ENCODE measurements around the gene GGT6. TPM values are rescaled to one million over a fixed set of nuclear protein-coding genes. Genes with fewer than 3 reads are reported as not detected.

GGT6 gene
- total and polyA plus RNA-seq, 2 of the 13 experiments (the other 11 are each of a cell fraction or from before 2014, with no cell fraction given): 0.16 to 0.80 TPM

DNA sequence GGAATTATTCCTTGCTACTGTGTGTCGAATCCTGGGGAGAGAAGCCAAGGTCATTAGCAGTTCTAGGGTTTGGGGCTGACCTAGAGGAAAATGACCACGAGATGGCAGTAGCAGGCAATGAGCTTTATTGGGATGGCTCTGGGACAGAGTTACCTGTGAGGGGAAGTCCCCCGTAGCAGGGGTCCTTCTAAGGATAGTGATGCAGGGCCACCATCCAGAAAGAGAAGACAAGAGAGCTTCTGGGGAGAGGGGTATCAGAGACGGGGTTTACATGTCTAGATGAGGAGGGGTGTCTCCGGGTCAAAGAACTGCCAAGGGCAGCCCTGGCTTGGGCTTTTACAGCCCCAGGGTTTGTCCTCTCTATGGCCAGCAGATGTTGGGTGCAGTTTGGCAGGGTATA lies 6.4 kb upstream of the GGT6 start (continued):
- TF ChIP-seq SYNCRIP (IDR thresholded peaks at IDR 0.05; ENCODE audit: insufficient read depth, low read depth, low read length) (no peak), ELF3 (CRISPR knock-in tag; IDR thresholded peaks at IDR 0.05) (0 out of 2 replicates have a peak, but pooled peaks have one; percentile 12), ZNF672 (CRISPR knock-in tag; IDR thresholded peaks at IDR 0.05) (no peak), ESRRA (CRISPR knock-in tag; IDR thresholded peaks at IDR 0.05; ENCODE audit: low read depth) (0 out of 2 replicates have a peak, but pooled peaks have one; percentile 30), ZNF296 (CRISPR knock-in tag; conservative IDR thresholded peaks at IDR 0.05) (no peak), ZNF44 (CRISPR knock-in tag; IDR thresholded peaks at IDR 0.05) (no peak), HHEX (CRISPR knock-in tag; IDR thresholded peaks at IDR 0.05) (no peak), ZNF101 (CRISPR knock-in tag; IDR thresholded peaks at IDR 0.05; ENCODE audit: borderline replicate concordance, low read depth) (no peak), ZKSCAN1 (IDR thresholded peaks at IDR 0.05; ENCODE audit: low read length) (no peak), KLF16 (CRISPR knock-in tag; IDR thresholded peaks at IDR 0.05) (0 out of 4 replicates have a peak, but pooled peaks of 1 of the 2 experiments have one; percentile 41), ATF7 (IDR thresholded peaks at IDR 0.05) (no peak), ATF7 (CRISPR knock-in tag; IDR thresholded peaks at IDR 0.05) (no peak), SPEN (CRISPR knock-in tag; IDR thresholded peaks at IDR 0.05; ENCODE audit: low read depth) (no peak), ARNTL (CRISPR knock-in tag; IDR thresholded peaks at IDR 0.05) (no peak), KMT2A (CRISPR knock-in tag; IDR thresholded peaks at IDR 0.05) (0 out of 2 replicates have a peak, but pooled peaks have one; percentile 30), AGO1 (IDR thresholded peaks at IDR 0.05; ENCODE audit: low read depth, low read length, poor library complexity, severe bottlenecking) (no peak), NCOA1 (CRISPR knock-in tag; IDR thresholded peaks at IDR 0.05) (no peak), FOXK2 (IDR thresholded peaks at IDR 0.05) (no peak), NFIB (CRISPR knock-in tag; IDR thresholded peaks at IDR 0.05; ENCODE audit: borderline replicate concordance) (no peak), ZNF343 (CRISPR knock-in tag; IDR thresholded peaks at IDR 0.05) (no peak)
- TF ChIP-seq, protein P1, sequence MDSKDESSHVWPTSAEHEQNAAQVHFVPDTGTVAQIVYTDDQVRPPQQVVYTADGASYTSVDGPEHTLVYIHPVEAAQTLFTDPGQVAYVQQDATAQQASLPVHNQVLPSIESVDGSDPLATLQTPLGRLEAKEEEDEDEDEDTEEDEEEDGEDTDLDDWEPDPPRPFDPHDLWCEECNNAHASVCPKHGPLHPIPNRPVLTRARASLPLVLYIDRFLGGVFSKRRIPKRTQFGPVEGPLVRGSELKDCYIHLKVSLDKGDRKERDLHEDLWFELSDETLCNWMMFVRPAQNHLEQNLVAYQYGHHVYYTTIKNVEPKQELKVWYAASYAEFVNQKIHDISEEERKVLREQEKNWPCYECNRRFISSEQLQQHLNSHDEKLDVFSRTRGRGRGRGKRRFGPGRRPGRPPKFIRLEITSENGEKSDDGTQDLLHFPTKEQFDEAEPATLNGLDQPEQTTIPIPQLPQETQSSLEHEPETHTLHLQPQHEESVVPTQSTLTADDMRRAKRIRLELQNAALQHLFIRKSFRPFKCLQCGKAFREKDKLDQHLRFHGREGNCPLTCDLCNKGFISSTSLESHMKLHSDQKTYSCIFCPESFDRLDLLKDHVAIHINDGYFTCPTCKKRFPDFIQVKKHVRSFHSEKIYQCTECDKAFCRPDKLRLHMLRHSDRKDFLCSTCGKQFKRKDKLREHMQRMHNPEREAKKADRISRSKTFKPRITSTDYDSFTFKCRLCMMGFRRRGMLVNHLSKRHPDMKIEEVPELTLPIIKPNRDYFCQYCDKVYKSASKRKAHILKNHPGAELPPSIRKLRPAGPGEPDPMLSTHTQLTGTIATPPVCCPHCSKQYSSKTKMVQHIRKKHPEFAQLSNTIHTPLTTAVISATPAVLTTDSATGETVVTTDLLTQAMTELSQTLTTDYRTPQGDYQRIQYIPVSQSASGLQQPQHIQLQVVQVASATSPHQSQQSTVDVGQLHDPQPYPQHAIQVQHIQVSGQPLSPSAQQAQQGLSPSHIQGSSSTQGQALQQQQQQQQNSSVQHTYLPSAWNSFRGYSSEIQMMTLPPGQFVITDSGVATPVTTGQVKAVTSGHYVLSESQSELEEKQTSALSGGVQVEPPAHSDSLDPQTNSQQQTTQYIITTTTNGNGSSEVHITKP (CRISPR knock-in tag; IDR thresholded peaks at IDR 0.05; ENCODE audit: low read depth): no peak
- TF ChIP-seq, protein P2, sequence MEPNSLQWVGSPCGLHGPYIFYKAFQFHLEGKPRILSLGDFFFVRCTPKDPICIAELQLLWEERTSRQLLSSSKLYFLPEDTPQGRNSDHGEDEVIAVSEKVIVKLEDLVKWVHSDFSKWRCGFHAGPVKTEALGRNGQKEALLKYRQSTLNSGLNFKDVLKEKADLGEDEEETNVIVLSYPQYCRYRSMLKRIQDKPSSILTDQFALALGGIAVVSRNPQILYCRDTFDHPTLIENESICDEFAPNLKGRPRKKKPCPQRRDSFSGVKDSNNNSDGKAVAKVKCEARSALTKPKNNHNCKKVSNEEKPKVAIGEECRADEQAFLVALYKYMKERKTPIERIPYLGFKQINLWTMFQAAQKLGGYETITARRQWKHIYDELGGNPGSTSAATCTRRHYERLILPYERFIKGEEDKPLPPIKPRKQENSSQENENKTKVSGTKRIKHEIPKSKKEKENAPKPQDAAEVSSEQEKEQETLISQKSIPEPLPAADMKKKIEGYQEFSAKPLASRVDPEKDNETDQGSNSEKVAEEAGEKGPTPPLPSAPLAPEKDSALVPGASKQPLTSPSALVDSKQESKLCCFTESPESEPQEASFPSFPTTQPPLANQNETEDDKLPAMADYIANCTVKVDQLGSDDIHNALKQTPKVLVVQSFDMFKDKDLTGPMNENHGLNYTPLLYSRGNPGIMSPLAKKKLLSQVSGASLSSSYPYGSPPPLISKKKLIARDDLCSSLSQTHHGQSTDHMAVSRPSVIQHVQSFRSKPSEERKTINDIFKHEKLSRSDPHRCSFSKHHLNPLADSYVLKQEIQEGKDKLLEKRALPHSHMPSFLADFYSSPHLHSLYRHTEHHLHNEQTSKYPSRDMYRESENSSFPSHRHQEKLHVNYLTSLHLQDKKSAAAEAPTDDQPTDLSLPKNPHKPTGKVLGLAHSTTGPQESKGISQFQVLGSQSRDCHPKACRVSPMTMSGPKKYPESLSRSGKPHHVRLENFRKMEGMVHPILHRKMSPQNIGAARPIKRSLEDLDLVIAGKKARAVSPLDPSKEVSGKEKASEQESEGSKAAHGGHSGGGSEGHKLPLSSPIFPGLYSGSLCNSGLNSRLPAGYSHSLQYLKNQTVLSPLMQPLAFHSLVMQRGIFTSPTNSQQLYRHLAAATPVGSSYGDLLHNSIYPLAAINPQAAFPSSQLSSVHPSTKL (CRISPR knock-in tag; IDR thresholded peaks at IDR 0.05): peak; percentile 10; the same call in 1 of the 2 replicates
- TF ChIP-seq, protein P3, sequence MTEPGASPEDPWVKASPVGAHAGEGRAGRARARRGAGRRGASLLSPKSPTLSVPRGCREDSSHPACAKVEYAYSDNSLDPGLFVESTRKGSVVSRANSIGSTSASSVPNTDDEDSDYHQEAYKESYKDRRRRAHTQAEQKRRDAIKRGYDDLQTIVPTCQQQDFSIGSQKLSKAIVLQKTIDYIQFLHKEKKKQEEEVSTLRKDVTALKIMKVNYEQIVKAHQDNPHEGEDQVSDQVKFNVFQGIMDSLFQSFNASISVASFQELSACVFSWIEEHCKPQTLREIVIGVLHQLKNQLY (CRISPR knock-in tag; IDR thresholded peaks at IDR 0.05): no peak
- TF ChIP-seq, protein P4, sequence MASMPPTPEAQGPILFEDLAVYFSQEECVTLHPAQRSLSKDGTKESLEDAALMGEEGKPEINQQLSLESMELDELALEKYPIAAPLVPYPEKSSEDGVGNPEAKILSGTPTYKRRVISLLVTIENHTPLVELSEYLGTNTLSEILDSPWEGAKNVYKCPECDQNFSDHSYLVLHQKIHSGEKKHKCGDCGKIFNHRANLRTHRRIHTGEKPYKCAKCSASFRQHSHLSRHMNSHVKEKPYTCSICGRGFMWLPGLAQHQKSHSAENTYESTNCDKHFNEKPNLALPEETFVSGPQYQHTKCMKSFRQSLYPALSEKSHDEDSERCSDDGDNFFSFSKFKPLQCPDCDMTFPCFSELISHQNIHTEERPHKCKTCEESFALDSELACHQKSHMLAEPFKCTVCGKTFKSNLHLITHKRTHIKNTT (CRISPR knock-in tag; IDR thresholded peaks at IDR 0.05): no peak
